ENCODE results near the gene SLC25A46.

- TF ChIP-seq EGR1 (IDR thresholded peaks at IDR 0.05) (no peak), EP300 (IDR thresholded peaks at IDR 0.05; ENCODE audit: borderline replicate concordance) (no peak), TAF1 (IDR thresholded peaks at IDR 0.05; ENCODE audit: low read depth) (no peak), MAX (IDR thresholded peaks at IDR 0.05) (no peak), YY1 (IDR thresholded peaks at IDR 0.05; ENCODE audit: low read depth) (no peak), NFIC (IDR thresholded peaks at IDR 0.05) (no peak), ZBTB7A (IDR thresholded peaks at IDR 0.05; ENCODE audit: low read depth) (no peak), FOXM1 (IDR thresholded peaks at IDR 0.05; ENCODE audit: borderline replicate concordance, low read depth) (no peak), USF1 (IDR thresholded peaks at IDR 0.05) (no peak), TCF12 (IDR thresholded peaks at IDR 0.05; ENCODE audit: low read depth) (no peak), CEBPB (IDR thresholded peaks at IDR 0.05) (no peak)
- TF ChIP-seq, protein P1, sequence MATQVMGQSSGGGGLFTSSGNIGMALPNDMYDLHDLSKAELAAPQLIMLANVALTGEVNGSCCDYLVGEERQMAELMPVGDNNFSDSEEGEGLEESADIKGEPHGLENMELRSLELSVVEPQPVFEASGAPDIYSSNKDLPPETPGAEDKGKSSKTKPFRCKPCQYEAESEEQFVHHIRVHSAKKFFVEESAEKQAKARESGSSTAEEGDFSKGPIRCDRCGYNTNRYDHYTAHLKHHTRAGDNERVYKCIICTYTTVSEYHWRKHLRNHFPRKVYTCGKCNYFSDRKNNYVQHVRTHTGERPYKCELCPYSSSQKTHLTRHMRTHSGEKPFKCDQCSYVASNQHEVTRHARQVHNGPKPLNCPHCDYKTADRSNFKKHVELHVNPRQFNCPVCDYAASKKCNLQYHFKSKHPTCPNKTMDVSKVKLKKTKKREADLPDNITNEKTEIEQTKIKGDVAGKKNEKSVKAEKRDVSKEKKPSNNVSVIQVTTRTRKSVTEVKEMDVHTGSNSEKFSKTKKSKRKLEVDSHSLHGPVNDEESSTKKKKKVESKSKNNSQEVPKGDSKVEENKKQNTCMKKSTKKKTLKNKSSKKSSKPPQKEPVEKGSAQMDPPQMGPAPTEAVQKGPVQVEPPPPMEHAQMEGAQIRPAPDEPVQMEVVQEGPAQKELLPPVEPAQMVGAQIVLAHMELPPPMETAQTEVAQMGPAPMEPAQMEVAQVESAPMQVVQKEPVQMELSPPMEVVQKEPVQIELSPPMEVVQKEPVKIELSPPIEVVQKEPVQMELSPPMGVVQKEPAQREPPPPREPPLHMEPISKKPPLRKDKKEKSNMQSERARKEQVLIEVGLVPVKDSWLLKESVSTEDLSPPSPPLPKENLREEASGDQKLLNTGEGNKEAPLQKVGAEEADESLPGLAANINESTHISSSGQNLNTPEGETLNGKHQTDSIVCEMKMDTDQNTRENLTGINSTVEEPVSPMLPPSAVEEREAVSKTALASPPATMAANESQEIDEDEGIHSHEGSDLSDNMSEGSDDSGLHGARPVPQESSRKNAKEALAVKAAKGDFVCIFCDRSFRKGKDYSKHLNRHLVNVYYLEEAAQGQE (IDR thresholded peaks at IDR 0.05; ENCODE audit: low read depth), result no peak
Observed at GRCh38 chr5:110770286-110770685, 31.5 kb downstream of the SLC25A46 start.
